Left lung (tissue), 10 donors: ENCODE measurements around the gene FBP1. TPM values are rescaled to one million over a fixed set of nuclear protein-coding genes. Genes with fewer than 3 reads are reported as not detected.

Experiments used
- ATAC-seq: fragments of 200-7000 bp; cut with Tn5 transposase; one replicate; pipeline ENCODE4 v1.9.1; 2020; ENCODE audit warnings: moderate library complexity
- DNase-seq, 4 donors: peaks; one replicate each; pipeline ENCODE4 v3.0.0-alpha.2; 2013 to 2020
- H3K27ac ChIP-seq, 2 donors: fragments of 200-600 bp; sonication (generic) in 1 of 2; one replicate each; pipeline versions ENCODE4 v1.5.0 to v1.8.0; 2020 to 2021
- H3K27me3 ChIP-seq, 2 donors: fragments of 200-600 bp; sonication (generic) in 1 of 2; one replicate each; pipeline versions ENCODE4 v1.5.0 to v1.8.0; 2020 to 2021
- H3K36me3 ChIP-seq, 2 donors: fragments of 200-600 bp; sonication (generic) in 1 of 2; one replicate each; pipeline versions ENCODE4 v1.5.0 to v1.8.0; 2020 to 2021
- H3K4me1 ChIP-seq, 2 donors: fragments of 200-600 bp; one replicate each; pipeline ENCODE4 v1.8.0; 2021
- H3K4me3 ChIP-seq, 2 donors: fragments of 200-600 bp; sonication (generic) in 1 of 2; one replicate each; pipeline versions ENCODE4 v1.5.0 to v1.8.0; 2020 to 2021; ENCODE audit warnings: mild to moderate bottlenecking in 1 of 2
- H3K9me3 ChIP-seq, 2 donors: fragments of 200-600 bp; sonication (generic) in 1 of 2; one replicate each; pipeline versions ENCODE4 v1.5.0 to v1.8.0; 2020 to 2021
- intact Hi-C, 2 donors: fragments of 100-400 bp; cut with DNase I; formaldehyde crosslinking; loops; one replicate each; pipeline versions ENCODE4 v1.11.2 to v1.14.2; 2022
- polyA plus RNA-seq, 6 donors: library from polyadenylated mRNA; unstranded; fragments of 120-200 nt; gene quantifications; one replicate each; pipeline ENCODE4 v1.2.1, GENCODE V29; 2013; ENCODE audit not compliant: insufficient read length in 6 of 6
- total RNA-seq, 2 donors: library from RNA; stranded (reverse); fragmentation: NEBNext Ultra II Directional; extraction: Animal tissue kit (Norgen Biotek cat#: 25700); gene quantifications; one replicate each; pipeline ENCODE4 v1.2.1, GENCODE V29; 2021
- TF ChIP-seq, protein P1 (sequence below), 2 donors: fragments of 200-600 bp; sonication (generic) in 1 of 2; IDR thresholded peaks; one replicate each; pipeline versions ENCODE4 v1.5.0 to v1.8.0; 2021; ENCODE audit warnings: antibody characterized with exemption in 2 of 2
- donor health status: DM: no; HTN: yes; CAD: no.
- donor health status: DM: no; HTN: no; CAD: no.

Gene FBP1
- total and polyA plus RNA-seq, 8 donors: 15.9 to 210 (median 21.9) TPM

DNA sequence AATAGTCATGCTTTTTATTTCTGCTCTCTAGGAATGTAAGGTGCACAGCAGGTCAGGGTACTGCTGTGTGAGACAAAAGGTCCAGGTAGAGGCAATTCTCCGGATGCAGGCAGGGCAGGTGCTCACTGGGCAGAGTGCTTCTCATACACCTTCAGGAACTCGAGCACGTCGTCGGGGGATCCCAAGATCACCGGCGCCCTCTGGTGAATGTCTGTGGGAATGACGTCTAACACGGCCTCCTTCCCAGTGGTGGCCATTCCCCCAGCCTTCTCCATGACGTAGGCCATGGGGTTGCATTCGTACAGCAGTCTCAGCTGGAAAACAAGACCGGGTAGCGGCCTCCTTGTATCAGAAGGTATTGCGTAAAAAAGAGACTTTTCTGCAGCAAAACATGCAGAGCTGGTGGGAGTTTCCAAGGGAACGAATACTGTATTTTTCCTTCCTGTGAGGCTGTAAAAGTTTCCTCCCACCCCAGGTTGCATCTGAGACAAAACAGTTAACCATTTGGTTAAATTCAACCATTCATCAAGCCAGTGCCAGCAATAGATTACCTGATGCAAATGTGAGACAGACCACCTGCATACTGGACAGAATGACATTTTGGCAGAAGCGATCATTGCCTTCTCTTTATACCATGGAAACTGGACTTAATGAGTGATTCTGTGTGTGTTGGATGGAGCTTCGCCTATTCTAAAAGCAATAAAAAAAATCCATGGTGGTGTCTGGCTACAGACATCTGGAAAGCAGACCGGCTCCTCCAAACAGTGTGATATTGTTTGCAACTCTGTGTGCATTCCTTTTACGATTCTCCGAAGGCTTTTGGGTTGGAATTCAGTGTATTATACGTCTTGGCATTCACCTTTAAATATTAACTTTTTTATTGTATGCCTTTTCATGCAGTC is 35.8 kb downstream of the FBP1 start:
- Histone ChIP-seq H3K9me3 (no peaks in the 10 kb centered on the region), H3K27ac (no peak overlapping the region), H3K27me3 (no peaks in the 10 kb centered on the region), H3K36me3 (peaks cover 0 to 37% of the 10 kb centered on the region in 2 donors), H3K4me1 (no peaks in the 10 kb centered on the region), H3K4me3 (no peak overlapping the region)
- ATAC-seq: peak; percentile 97
- DNase-seq: peak; percentile 70 to 84 (median 79)
- intact Hi-C loops: no loop called here
- TF ChIP-seq, protein P1, sequence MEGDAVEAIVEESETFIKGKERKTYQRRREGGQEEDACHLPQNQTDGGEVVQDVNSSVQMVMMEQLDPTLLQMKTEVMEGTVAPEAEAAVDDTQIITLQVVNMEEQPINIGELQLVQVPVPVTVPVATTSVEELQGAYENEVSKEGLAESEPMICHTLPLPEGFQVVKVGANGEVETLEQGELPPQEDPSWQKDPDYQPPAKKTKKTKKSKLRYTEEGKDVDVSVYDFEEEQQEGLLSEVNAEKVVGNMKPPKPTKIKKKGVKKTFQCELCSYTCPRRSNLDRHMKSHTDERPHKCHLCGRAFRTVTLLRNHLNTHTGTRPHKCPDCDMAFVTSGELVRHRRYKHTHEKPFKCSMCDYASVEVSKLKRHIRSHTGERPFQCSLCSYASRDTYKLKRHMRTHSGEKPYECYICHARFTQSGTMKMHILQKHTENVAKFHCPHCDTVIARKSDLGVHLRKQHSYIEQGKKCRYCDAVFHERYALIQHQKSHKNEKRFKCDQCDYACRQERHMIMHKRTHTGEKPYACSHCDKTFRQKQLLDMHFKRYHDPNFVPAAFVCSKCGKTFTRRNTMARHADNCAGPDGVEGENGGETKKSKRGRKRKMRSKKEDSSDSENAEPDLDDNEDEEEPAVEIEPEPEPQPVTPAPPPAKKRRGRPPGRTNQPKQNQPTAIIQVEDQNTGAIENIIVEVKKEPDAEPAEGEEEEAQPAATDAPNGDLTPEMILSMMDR (IDR thresholded peaks at IDR 0.05): peak; percentile 53 to 64

GRCh38 chr9:94602666-94603065 is 36.7 kb downstream of the FBP1 start:
- Histone ChIP-seq H3K36me3 (peaks cover 0 to 35% of the 10 kb centered on the region in 2 donors), H3K27ac (no peak overlapping the region), H3K9me3 (no peaks in the 10 kb centered on the region), H3K4me3 (no peak overlapping the region), H3K27me3 (no peaks in the 10 kb centered on the region), H3K4me1 (no peaks in the 10 kb centered on the region)
- intact Hi-C loops: no loop called here
- DNase-seq (no peak), ATAC-seq (no peak)
- TF ChIP-seq, protein P1 (IDR thresholded peaks at IDR 0.05): no peak

GRCh38 chr9:94600715-94601114 is 38.6 kb downstream of the FBP1 start:
- Histone ChIP-seq H3K4me1 (no peaks in the 10 kb centered on the region), H3K9me3 (no peaks in the 10 kb centered on the region), H3K4me3 (no peak overlapping the region), H3K36me3 (peaks cover 0 to 18% of the 10 kb centered on the region in 2 donors), H3K27me3 (no peaks in the 10 kb centered on the region), H3K27ac (no peak overlapping the region)
- ATAC-seq: no peak
- intact Hi-C loops: no loop called here
- no peak for DNase-seq
- TF ChIP-seq, protein P1 (IDR thresholded peaks at IDR 0.05): no peak

DNA sequence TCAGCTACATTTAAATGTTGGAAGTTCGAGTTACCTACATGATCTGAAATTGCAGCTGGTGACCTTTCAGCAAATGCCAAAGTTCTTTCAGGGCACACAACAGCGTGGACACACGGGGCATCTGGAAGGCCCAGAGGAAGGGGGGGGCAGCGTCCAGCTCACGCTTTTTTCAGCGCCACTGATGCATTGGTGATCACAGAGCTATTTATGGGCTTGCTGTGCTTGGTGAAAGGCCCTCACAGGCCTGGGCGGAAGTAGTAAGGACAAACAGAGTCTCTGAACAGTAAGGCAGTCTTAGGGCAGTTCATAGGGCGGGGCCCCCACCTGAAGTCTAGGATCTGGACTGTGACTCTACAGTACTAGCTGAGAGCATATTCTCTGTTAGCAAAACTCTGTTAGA is 39.1 kb downstream of the FBP1 start:
- no peak for DNase-seq
- intact Hi-C loops: no loop called here
- H3K27me3 ChIP-seq: no peaks in the 10 kb centered on the region
- TF ChIP-seq, protein P1 (IDR thresholded peaks at IDR 0.05): no peak
- no peaks in the 10 kb centered on the region for H3K9me3 ChIP-seq
- no peak for ATAC-seq
- H3K4me1 ChIP-seq: no peaks in the 10 kb centered on the region
- no peak overlapping the region for H3K4me3 ChIP-seq
- peaks cover 0 to 13% of the 10 kb centered on the region in 2 donors for H3K36me3 ChIP-seq
- no peak overlapping the region for H3K27ac ChIP-seq

GRCh38 chr9:94599102-94599501 is 40.2 kb downstream of the FBP1 start:
- DNase-seq: no peak
- no peak overlapping the region for H3K4me3 ChIP-seq
- intact Hi-C loops: no loop called here
- peaks cover 0 to 7% of the 10 kb centered on the region in 2 donors for H3K36me3 ChIP-seq
- H3K9me3 ChIP-seq: no peaks in the 10 kb centered on the region
- no peak for ATAC-seq
- TF ChIP-seq, protein P1 (IDR thresholded peaks at IDR 0.05): no peak
- no peaks in the 10 kb centered on the region for H3K4me1 ChIP-seq
- peaks cover 0 to 5% of the 10 kb centered on the region in 2 donors for H3K27me3 ChIP-seq
- no peak overlapping the region for H3K27ac ChIP-seq
